ENCODE measurements around the gene GPR62. TPM values are rescaled to one million over a fixed set of nuclear protein-coding genes. Genes with fewer than 3 reads are reported as not detected.
A peak's percentile ranks its signal among the peaks of the same experiment; 100 is the strongest.

The GPR62 gene
- total RNA-seq, 1 donor from 2014 or later, result not detected

- intact Hi-C loops (cut with micrococcal nuclease), result no loop called here
- Mint-ChIP-seq H3K27ac (no peak overlapping the region), H3K27me3 (ENCODE audit: insufficient read depth) (peaks cover 7% of the 10 kb centered on the region), H3K4me3 (no peak overlapping the region), H3K36me3 (ENCODE audit: low read depth) (peaks cover 5% of the 10 kb centered on the region), H3K9me3 (no peaks in the 10 kb centered on the region), H3K4me1 (ENCODE audit: low read depth) (peaks cover 6% of the 10 kb centered on the region)
- no peak for DNase-seq (ENCODE audit: low spot score)
Measured at GRCh38 chr3:51964521-51964920, 9.3 kb downstream of the GPR62 start.

- Mint-ChIP-seq H3K4me3 (peak overlapping the region; percentile 56), H3K27ac (no peak overlapping the region), H3K9me3 (no peaks in the 10 kb centered on the region), H3K4me1 (ENCODE audit: low read depth) (peaks cover 6% of the 10 kb centered on the region), H3K27me3 (ENCODE audit: insufficient read depth) (peaks cover 7% of the 10 kb centered on the region), H3K36me3 (ENCODE audit: low read depth) (peaks cover 7% of the 10 kb centered on the region)
- DNase-seq (ENCODE audit: low spot score), result no peak
- intact Hi-C loops (cut with micrococcal nuclease), result no loop called here
Measured at GRCh38 chr3:51966016-51966415, 10.8 kb downstream of the GPR62 start.

GRCh38 chr3:51966486-51966885, 11.3 kb downstream of the GPR62 start:
- no peaks in the 10 kb centered on the region for H3K9me3 Mint-ChIP-seq
- H3K4me3 Mint-ChIP-seq, result peak overlapping the region; percentile 87
- peaks cover 7% of the 10 kb centered on the region for H3K27me3 Mint-ChIP-seq (ENCODE audit: insufficient read depth)
- DNase-seq (ENCODE audit: low spot score), result no peak
- H3K27ac Mint-ChIP-seq, result peak overlapping the region; percentile 77
- intact Hi-C loops (cut with micrococcal nuclease), result no loop called here
- H3K36me3 Mint-ChIP-seq (ENCODE audit: low read depth), result peaks cover 7% of the 10 kb centered on the region
- peaks cover 6% of the 10 kb centered on the region for H3K4me1 Mint-ChIP-seq (ENCODE audit: low read depth)

GRCh38 chr3:51966922-51967383, 11.8 kb downstream of the GPR62 start:
- Mint-ChIP-seq H3K4me3 (peak overlapping the region; percentile 87), H3K27me3 (ENCODE audit: insufficient read depth) (peaks cover 4% of the 10 kb centered on the region), H3K27ac (peak overlapping the region; percentile 77), H3K36me3 (ENCODE audit: low read depth) (peaks cover 7% of the 10 kb centered on the region), H3K9me3 (no peaks in the 10 kb centered on the region), H3K4me1 (ENCODE audit: low read depth) (peaks cover 6% of the 10 kb centered on the region)
- no peak for DNase-seq (ENCODE audit: low spot score)
- intact Hi-C loops (cut with micrococcal nuclease), result loop anchor here (1.0 kb wide), 1 partner anchor 25 kb away; the partner anchor contains the start of gene PARP3

GRCh38 chr3:51967384-51968169, 12.4 kb downstream of the GPR62 start, which contains the start of gene PCBP4:
Gene PCBP4, minus strand, starts transcription at chr3:51967454. Its CDS starts 6,214 bp downstream, at chr3:51961240.
- Mint-ChIP-seq H3K4me1 (ENCODE audit: low read depth) (peaks cover 6% of the 10 kb centered on the region), H3K27me3 (ENCODE audit: insufficient read depth) (peaks cover 4% of the 10 kb centered on the region), H3K27ac (peak within 1 kb of the TSS; percentile 81), H3K4me3 (peak within 1 kb of the TSS; percentile 87), H3K36me3 (ENCODE audit: low read depth) (peaks cover 7% of the 10 kb centered on the region), H3K9me3 (no peaks in the 10 kb centered on the region)
- DNase-seq (ENCODE audit: low spot score), result peak; percentile 39
- intact Hi-C loops (cut with micrococcal nuclease), result loop anchor here (1.0 kb wide), 1 partner anchor 25 kb away; the partner anchor contains the start of gene PARP3

DNA sequence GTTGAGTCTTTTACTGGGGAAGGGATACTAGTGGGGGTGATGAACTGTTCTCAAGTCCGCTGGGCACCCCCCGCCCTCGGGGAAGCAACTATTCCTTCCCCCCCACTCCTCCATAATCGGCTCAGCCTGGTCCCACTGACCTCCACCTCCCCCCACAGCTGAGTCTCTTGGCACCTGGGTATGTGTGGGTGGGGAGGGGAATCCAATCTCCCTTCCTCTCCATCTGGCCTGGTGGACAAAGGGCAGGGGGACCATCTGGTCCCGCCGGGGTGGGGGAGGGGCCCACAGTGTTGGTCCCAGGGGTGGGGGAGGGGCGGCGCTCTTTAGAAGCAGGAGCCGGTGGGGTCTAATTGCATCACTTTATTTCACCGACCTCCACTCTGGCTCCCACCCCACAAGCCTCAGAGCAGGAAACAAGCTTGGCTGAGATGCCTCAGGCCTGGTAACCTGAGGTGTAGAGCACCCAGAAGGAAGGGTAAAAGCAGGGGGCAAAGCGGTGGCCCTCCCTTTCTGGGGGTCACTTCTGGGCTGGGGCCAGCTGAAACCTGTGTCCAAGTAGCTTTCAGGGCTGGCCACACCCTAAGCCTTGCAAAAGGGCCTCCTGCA, 13.1 kb downstream of the GPR62 start:
- Mint-ChIP-seq H3K36me3 (ENCODE audit: low read depth) (peaks cover 7% of the 10 kb centered on the region), H3K27ac (peak overlapping the region; percentile 81), H3K9me3 (no peaks in the 10 kb centered on the region), H3K4me1 (ENCODE audit: low read depth) (peaks cover 6% of the 10 kb centered on the region), H3K4me3 (peak overlapping the region; percentile 87), H3K27me3 (ENCODE audit: insufficient read depth) (peaks cover under 1% of the 10 kb centered on the region)
- intact Hi-C loops (cut with micrococcal nuclease), result no loop called here
- DNase-seq (ENCODE audit: low spot score), result no peak

- Mint-ChIP-seq H3K9me3 (no peaks in the 10 kb centered on the region), H3K27ac (peak overlapping the region; percentile 52), H3K4me1 (ENCODE audit: low read depth) (peaks cover 12% of the 10 kb centered on the region), H3K4me3 (peak overlapping the region; percentile 83), H3K36me3 (ENCODE audit: low read depth) (peaks cover 7% of the 10 kb centered on the region), H3K27me3 (ENCODE audit: insufficient read depth) (no peaks in the 10 kb centered on the region)
- intact Hi-C loops (cut with micrococcal nuclease), result no loop called here
- no peak for DNase-seq (ENCODE audit: low spot score)
Measured at GRCh38 chr3:51968883-51969678, 13.9 kb downstream of the GPR62 start.

GRCh38 chr3:51969841-51970240, 14.7 kb downstream of the GPR62 start:
- Mint-ChIP-seq H3K4me3 (no peak overlapping the region), H3K36me3 (ENCODE audit: low read depth) (peaks cover 7% of the 10 kb centered on the region), H3K27me3 (ENCODE audit: insufficient read depth) (no peaks in the 10 kb centered on the region), H3K9me3 (no peaks in the 10 kb centered on the region), H3K4me1 (ENCODE audit: low read depth) (peaks cover 15% of the 10 kb centered on the region), H3K27ac (no peak overlapping the region)
- intact Hi-C loops (cut with micrococcal nuclease), result loop anchor here (10.0 kb wide), 2 partner anchors 565 to 575 kb away; partner anchors contain the start of genes NT5DC2, RBM15B and UQCC5
- no peak for DNase-seq (ENCODE audit: low spot score)

DNA sequence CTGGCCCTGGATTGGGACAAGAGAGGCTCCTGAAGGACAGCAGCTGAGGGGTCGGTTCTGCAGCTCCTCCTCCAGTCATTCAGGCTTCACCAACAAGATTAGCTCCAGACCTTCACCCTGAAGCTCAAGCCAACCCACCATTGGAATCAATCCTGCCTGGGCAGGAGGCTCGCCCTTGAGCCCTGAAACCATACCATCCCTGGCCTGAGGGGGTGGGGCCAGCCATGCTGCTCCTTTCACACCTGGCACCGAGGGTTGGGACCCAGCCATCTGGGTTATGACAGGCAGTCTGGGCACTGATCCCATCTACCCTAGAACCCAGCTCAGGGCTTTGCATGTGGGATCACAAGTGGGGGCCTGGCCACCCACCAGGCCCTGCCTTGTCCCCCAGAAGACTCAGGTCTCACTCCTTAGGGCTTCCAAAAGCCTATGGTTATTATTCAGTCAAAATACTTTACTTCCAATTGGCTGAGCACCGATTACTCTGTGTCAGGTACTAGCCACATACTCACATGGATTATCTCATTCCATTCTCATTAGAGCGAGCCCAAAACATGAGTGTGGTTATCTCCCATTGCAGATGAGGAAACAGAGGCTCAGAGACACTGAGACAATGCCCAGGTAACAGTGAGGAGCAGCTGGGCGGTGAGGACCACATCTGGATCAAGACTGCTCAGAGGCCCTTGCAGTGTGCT, 15.6 kb downstream of the GPR62 start:
- intact Hi-C loops (cut with micrococcal nuclease), result loop anchor here (10.0 kb wide), 2 partner anchors 564 to 576 kb away; partner anchors contain the start of genes NT5DC2, RBM15B and UQCC5
- H3K9me3 Mint-ChIP-seq, result no peaks in the 10 kb centered on the region
- peaks cover 7% of the 10 kb centered on the region for H3K36me3 Mint-ChIP-seq (ENCODE audit: low read depth)
- no peaks in the 10 kb centered on the region for H3K27me3 Mint-ChIP-seq (ENCODE audit: insufficient read depth)
- no peak overlapping the region for H3K27ac Mint-ChIP-seq
- peaks cover 22% of the 10 kb centered on the region for H3K4me1 Mint-ChIP-seq (ENCODE audit: low read depth)
- no peak for DNase-seq (ENCODE audit: low spot score)
- no peak overlapping the region for H3K4me3 Mint-ChIP-seq

DNA sequence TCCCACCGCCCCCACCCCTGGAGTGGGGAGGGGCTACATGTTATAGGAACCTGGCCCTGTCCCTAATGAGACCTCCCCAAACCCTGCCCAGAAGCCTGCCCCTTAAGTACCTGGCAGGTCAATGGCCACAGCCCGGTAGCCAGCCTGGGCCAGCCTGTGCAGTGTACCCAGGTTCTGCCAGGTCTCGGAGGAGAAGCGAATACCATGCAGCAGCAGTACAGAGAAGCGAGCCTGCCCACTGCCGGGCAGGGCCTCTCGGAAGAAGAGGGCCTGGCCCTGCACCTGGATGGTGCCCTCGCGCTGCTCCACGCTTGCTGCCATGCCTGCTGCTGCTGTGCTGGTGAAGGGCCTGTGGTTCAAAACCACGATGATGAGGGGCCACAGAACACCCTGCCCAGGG, 16.2 kb downstream of the GPR62 start:
- H3K4me1 Mint-ChIP-seq (ENCODE audit: low read depth), result peaks cover 22% of the 10 kb centered on the region
- intact Hi-C loops (cut with micrococcal nuclease), result loop anchor here (10.0 kb wide), 2 partner anchors 563 to 577 kb away; partner anchors contain the start of genes NT5DC2, RBM15B and UQCC5
- H3K27ac Mint-ChIP-seq, result no peak overlapping the region
- H3K9me3 Mint-ChIP-seq, result no peaks in the 10 kb centered on the region
- H3K36me3 Mint-ChIP-seq (ENCODE audit: low read depth), result peaks cover 7% of the 10 kb centered on the region
- no peak for DNase-seq (ENCODE audit: low spot score)
- no peaks in the 10 kb centered on the region for H3K27me3 Mint-ChIP-seq (ENCODE audit: insufficient read depth)
- peak overlapping the region; percentile 26 for H3K4me3 Mint-ChIP-seq

GRCh38 chr3:51974277-51974962, 19.2 kb downstream of the GPR62 start:
- Mint-ChIP-seq H3K4me3 (peak overlapping the region; percentile 87), H3K27me3 (ENCODE audit: insufficient read depth) (no peaks in the 10 kb centered on the region), H3K4me1 (ENCODE audit: low read depth) (peaks cover 24% of the 10 kb centered on the region), H3K36me3 (ENCODE audit: low read depth) (peaks cover 2% of the 10 kb centered on the region), H3K27ac (peak overlapping the region; percentile 90), H3K9me3 (no peaks in the 10 kb centered on the region)
- intact Hi-C loops (cut with micrococcal nuclease), result loop anchor here (1.0 to 10.0 kb wide), 5 partner anchors 21 to 580 kb away; partner anchors contain the start of genes DUSP7, NT5DC2, PARP3 and RBM15B
- no peak for DNase-seq (ENCODE audit: low spot score)

All from activated T-helper 1 cell treated with anti-CD3 and anti-CD28 coated beads, Interleukin-12 subunit alpha, Interleukin-12 subunit beta, Interleukin-2, Interleukin-4 antibody, amounts not matched to agents 30 ng/mL and 10 ng/mL and 1 ng/mL, durations not matched to agents 14 hours and 24 hours and 36 hours (primary cell).